OCI-LY3 (cell line): ENCODE data around the gene NCLN.

Source experiments
- EZH2phosphoT487 ChIP-seq: fragments of 200-600 bp; shearing (Covaris generic); IDR thresholded peaks from 2 replicates; pipeline ENCODE4 v1.6.1; 2018; ENCODE audit warnings: antibody characterized with exemption, mixed run types, low read depth
- TF ChIP-seq, protein P1 (sequence below): fragments of 200-600, 300-600 bp; sonication (generic); IDR thresholded peaks from 2 replicates; pipeline ENCODE4 v1.5.1; 2014; ENCODE audit warnings: antibody characterized with exemption, low read length, low read depth

DNA sequence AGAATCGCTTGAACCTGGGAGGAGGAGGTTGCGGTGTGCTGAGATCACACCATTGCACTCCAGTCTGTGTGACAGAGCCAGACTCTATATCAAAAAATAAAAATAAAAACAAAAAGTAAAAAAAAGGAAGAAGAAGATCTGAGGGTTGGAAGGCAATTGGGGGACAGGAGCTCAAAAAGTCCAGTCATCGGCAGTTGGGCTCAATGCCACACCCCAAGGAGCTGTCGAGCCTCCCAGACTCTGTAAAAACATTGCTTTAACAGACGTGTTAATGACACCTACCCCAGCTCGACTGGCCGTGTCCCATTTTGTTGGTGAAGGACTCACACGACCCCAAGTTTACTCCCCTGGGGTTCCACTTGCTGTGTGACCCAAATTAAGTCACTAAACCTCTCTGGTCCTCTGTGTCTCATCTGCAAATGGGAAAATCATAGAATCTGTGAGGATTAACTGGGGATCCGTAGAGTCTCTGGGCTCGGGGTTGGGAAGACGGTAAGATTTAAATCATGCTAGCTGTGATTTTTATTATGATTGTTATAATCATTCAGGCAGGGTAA is 42.9 kb upstream of the NCLN start:
- no peak for TF ChIP-seq EZH2phosphoT487
- TF ChIP-seq, protein P1, sequence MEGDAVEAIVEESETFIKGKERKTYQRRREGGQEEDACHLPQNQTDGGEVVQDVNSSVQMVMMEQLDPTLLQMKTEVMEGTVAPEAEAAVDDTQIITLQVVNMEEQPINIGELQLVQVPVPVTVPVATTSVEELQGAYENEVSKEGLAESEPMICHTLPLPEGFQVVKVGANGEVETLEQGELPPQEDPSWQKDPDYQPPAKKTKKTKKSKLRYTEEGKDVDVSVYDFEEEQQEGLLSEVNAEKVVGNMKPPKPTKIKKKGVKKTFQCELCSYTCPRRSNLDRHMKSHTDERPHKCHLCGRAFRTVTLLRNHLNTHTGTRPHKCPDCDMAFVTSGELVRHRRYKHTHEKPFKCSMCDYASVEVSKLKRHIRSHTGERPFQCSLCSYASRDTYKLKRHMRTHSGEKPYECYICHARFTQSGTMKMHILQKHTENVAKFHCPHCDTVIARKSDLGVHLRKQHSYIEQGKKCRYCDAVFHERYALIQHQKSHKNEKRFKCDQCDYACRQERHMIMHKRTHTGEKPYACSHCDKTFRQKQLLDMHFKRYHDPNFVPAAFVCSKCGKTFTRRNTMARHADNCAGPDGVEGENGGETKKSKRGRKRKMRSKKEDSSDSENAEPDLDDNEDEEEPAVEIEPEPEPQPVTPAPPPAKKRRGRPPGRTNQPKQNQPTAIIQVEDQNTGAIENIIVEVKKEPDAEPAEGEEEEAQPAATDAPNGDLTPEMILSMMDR, result no peak
